ENCODE measurements around the gene TARBP1.
"Not testable (repeated sequence)": the region's sequence is repeated elsewhere in the genome, so short reads cannot be mapped to it uniquely, and the experiment has no call there.

The TARBP1 gene

DNA sequence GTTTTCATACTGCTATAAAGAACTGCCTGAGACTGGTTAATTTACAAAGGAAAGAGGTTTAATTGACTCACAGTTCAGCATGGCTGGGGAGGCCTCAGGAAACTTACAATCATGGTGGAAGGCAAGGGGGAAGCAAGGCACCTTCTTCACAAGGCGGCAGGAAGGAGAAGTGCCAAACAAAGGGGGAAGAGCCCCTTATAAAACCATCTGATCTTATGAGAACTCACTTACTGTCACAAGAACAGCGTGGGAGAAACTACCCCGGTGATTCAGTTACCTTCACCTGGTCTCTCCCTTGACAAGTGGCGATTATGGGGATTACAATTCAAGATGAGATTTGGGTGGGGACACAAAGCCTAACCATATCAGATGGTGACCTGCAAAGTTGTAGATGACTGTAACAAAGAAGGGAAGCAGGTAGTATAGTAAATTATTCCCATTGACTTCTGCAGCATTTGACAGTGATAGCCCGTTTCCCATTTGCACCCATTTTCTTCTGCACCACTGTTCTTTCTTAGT is 99.3 kb downstream of the TARBP1 start:
- not testable (repeated sequence) for DNase-seq

DNA sequence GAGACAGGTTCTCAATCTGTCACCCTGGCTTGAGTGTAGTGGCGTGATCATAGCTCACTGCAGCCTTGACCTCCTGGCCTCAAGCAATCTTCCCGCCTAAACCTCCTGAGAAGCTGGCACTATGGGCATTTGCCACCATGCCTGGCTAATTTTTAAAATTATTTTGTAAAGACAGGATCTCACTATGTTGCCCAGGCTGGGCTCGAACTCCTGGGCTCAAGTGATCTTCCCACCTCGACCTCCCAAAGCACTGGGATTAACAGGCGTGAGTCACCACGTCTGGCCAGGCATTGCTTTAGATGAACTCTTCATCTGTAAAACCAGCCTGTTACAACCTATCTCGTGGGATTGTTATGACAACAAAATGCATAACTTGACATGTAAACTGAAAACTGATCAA is 103.3 kb downstream of the TARBP1 start:
- no peak for DNase-seq

DNA sequence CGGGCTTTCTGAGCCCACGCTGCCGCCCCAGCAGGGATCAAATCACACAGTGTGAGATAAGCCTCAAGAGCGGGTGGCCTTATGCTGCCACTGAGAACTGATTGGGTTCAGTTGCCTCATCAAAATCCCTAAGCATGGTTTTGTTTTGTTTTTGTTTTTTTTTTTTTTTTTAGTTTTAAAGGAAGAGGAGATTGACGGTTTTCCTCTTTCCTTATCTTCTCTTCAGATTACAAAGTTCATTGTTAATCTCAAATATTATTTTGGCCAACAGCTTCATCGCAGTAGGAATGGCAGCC is 105.1 kb downstream of the TARBP1 start:
- no peak for DNase-seq

DNA sequence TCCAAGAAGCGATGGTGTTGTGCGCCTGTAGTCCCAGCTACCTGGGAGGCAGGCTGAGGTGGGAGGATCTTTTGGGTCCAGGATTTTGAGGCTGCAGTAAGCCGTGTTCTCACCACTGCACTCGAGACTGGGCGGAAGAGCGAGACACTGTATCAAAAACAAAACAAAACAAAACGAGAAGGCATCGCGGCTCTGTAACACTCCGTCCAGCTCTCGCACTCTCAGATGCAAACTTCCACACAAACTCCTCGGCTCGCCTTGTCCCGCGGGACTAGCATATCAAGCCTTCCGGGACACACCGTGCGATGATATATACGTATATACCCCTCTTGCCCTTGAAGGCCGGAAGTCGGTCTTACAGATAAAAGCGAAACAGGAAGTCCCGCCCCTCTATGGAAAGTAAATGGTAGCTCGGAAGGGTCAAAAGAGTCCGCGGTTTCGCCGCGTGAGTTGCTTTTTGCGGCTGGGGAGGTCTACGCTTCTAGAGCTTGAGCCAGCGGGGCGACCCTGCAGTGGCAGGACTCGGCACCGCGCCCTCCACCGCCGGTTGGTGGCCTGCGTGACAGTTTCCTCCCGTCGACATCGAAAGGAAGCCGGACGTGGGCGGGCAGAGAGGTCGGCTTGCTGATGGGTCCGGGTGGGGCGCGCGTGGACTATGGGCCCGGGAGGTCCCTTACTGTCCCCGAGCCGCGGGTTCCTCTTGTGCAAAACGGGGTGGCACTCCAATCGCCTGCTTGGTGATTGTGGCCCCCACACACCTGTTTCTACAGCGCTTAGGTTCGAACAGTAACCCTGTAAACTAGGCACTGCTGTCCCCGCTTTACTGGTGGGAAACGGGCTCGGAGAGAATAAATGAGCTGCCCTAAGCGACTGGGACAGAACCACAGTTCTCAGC is 105.7 kb downstream of the TARBP1 start, which contains the start of gene COA6:
Gene COA6, plus strand, starts transcription at position 393 of the 895 bp plus-strand sequence. Its CDS starts 11 bp downstream, at position 404.
- peak; percentile 82 for DNase-seq

DNA sequence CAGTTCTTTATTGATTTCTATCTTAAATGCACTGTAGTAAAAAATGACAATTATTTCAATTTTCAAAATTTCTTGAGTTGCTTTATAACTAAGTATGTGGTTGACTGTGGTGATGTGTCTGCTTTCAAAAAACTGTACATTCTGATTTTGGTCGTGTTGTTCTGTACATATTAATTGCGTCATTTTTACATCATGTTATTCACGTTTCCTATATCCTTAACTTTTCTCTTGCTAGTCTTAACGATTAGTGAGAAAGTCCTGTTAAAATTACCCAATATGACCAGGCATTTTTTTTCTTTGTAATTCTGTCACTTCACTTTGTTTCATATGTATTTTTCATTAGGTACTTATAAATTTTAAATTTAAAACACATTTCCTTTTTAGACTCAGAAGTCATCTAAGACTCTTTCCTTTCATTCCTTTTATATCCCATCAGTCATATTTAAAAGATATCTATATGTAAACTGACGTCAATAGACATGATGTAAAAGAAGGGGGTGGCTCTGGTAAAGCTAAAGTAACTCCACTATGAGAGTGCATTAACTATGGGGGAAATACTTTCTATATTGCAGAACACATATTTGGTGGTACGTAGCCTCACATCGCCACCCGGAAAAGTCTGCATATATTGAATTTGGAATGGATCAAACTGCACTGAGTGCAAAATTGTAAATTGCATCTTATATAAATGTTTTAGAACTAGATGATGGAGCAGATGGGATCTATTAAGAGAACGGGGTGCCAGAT is 106.8 kb downstream of the TARBP1 start:
- DNase-seq: no peak

DNA sequence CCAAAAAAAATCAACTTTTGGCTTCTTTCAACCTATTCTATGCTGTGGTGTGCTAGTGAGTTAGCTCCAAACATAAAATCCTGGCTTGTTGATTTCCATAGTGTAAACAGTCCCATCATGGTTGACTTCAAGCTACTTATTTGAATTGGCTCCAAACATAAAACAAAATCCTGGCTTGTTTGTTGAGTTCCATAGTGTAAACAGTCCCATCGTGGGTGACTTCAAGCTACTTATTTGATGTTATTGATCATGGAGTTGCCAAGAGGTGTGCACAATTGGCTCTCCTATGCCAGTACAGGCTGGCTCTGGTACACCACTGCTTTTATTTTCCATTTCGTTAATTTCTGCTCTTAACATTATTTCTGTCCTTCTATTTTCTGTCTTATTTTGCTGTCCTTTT is 107.6 kb downstream of the TARBP1 start:
- DNase-seq: no peak

DNA sequence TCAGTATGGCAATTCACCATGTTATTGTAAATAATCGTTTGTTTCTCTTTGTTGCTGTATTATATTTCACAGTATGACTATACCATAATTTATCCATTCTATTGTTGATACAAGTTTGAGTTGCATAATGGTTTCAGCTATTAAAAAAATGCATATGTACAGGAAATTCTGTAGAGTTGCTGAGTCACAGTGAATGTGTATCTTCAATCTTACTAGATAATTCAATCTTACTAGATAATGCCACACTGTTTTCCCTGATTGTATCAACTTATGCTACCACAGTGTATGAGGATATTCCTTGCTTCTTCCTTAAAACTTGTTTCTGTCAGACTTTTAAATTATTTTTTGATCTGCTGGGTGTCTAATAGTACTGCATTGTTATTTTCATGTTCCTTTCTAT is 109.2 kb downstream of the TARBP1 start:
- no peak for DNase-seq

DNA sequence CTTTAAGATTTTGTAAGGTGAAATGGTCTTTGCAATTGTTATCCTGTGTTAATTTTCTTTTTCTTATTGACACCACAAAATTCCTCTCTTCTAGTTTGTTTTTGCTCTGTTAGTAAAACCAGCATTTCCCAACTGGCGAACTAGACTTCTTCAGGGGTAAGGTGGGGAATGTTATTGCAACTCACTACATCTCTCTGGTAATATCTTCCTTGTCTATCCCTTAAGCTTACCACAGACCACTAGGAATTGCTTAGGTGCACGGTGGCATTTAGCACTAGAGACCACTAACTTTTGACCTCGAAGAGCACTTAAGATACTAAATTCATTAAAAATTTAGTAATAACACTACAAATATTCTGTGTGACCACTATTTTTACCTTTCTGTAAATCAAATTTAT is 109.9 kb downstream of the TARBP1 start:
- DNase-seq: no peak

DNA sequence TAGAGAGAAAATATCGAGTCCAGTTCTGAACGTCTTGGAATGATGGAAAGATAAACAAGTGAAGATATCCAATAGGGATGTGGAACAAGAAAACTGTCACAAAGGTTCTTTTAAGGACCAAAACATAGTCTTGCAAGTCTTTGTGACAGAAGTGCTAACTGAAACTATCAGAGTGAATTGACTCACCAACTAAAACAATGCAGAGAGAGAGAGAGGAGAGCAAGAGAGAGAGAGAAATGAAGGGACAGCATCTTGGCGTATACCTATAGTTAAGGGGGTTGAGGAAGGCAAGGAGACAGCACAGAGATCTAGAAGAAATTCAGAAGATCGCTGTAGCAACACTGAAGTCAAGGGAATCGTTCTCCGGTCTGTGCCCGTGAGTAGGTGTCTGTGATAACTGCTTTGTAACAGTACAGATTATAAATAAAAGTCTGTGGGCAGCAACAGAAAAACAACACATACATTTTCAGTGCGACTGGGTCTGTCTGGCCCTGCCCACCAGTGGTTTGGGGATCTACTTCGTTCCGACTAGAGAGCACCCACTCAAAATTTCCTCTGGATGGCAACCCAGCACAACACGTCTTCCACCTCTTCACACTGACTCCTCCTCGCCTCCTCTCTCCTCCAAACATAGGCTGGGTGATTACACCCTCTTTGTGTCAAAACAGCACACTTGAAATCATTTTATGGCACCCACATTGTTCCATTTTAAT is 110.5 kb downstream of the TARBP1 start:
- DNase-seq: no peak

DNA sequence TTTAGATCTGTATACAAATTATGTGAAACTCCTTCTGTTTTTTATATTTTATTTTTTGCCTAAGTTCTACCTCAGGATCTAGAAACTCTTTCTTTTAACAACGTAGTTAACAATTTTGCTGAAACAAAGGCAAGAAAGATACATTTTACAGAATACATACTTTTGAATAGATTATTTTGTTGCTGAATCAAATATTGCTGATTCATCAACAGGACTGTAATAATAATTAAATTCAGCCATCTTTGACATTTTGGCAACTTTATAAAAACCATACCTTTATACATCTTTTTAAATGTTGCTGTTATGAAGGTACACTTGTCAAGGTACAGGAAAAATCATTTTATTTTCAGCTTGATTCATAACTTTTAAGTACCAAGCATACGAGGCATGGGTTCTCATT is 116.4 kb downstream of the TARBP1 start:
- no peak for DNase-seq

DNA sequence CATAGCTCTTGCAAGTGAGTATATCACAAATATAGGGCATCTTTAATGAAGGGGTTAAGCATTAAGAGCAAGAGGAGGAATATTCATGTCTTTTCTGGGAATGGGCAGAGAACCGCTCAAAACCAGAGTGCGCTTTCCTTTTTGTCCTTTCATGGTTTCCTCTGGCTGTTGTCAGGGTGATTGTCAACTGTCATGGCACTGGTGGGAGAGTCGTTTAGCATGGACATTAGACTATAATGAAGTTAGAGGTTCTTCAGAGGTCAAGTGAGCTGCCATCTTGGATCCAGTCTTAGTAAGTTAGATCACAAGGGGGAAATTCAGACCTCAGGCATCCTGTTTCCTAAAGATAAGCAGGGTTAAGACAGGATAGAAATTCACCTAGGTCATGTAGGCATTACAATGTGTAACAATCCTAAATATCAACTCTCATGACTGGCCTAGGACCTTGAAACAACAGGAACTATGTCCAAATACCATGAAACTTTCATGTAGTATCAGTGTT is 117.8 kb downstream of the TARBP1 start:
- no peak for DNase-seq

DNA sequence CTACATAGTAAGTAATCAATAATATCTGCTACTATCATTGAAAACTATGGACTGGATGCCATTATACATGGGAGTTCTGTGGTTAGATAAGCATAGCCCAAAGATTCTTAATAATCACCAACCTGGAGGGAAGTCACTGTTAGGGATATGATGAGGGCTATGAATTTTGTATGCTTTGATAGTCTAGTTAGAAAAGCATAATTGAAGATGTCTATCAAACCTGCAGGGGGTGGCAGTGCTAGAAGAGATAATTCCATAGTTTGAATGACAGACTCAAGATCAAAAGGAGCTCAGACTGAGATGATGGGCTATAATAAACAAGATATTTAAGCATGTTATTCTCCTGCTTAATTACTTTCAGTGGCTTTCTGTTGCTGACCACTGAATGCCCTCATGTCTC is 121.1 kb downstream of the TARBP1 start:
- DNase-seq: no peak

DNA sequence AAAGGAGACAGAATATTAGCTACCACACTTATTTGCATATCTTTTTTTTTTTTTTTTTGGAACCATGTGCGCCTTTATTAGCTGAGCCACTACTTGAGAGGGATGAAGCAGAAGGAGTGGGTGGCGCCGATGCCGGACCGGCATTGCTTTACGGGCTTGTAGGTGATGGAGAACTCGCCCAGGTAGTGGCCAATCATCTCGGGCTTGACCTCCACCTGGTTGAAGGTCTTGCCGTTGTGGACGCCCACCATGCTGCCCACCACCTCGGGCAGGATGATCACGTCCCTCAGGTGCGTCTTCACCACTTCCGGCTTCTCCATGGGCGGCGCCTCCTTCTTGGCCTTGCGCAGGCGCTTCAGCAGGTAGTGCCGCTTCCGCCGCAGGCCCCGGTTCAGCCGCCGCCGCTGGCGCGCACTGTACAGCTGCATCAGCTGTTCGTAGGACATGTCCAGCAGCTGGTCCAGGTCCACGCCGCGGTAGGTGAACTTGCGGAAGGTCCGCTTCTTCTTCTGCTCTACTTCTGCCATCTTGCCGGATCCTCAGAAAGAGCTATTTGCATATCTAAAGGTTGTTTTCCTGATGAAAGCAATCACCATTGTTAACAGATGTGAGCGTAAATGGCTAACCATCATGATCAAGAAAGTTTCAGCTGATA is 122.2 kb downstream of the TARBP1 start:
- DNase-seq: peak; percentile 1

DNA sequence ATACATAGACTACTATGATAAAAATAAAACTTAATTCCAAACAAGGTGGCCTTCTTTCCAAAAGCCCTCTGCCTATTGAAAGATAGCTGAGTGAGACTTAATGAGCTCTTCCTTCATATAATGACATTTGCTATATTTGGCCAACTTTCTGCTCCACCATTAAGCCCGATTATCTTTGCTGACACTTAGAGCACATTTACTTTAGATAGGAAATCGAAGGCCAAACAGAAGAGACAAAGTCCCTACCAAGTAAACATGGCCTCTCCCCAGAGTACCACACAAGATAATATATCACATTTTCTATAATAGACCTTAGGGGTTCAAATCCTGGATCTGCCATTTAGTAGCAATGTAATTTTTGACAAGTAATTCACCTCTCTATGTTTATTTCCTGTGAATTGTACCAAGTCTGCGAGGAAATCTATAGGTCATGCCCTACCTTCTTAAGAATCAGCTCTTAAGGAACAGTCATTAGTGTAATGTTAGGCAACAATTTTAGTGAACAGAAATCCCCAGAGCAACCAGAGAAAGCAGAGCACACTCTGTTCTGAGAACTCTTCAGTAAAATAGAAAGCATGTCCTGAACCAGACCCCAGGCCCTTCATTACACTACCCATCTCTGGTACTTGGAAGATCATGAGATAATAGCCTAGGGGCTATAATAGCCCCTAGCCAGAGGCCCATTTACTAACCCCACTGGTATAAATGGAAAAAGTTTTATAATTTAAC is 123.0 kb downstream of the TARBP1 start:
- no peak for DNase-seq

DNA sequence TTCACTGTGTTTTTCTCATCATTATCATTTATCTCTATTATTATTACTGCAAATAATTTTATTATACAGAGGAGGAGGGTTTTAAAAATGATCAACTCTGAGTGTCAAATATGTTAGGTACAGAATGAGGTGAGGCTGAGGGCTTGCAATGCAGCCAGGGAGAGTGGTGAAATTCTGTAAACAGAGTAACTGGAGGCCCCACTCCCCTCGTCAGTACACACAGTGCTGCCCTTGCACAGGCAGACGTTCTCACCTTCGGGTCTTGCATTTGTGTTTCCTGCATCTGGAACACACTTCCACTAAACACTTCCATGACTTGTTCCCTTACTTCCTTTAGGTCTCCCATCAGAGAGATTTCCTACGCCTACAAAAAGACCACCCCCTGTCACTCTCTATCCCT is 130.0 kb downstream of the TARBP1 start:
- no peak for DNase-seq

DNA sequence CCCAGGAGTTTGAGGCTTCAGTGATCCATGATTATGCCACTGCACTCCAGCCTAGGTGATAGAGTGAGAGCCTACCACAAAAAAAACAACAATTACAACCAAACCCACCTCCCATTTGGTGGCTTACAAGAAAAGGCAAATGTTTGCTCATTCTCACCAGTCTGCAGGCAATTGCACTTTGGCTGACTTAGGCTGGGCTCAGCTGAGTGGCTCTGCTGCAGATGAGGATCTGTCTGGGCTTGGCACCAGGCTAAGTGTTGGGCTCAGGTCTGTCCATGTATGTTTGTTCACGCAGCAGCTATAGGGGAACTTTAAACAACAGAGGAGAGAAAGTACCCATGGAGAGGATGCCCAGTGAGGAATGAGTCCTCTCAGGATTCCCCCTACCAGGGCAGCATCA is 133.7 kb downstream of the TARBP1 start:
- no peak for DNase-seq

DNA sequence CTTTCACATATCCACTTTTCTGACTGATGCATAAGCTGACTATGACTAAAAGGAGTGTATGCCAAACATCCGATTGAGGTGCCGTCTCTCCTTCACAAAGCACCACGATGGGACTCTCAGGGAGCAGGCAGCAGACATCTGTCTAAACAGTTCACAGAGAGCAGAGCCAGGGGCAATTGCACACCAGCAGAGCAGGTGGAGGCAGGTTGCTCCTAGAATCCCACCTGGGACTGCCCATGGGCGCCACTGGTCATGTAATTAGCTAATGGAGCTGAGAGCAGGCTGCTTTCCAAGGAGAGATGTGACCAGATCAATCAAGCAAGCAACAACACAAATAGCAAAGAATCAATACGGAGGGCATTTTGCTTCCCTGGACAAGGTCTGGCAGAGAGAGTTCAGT is 136.2 kb downstream of the TARBP1 start:
- no peak for DNase-seq

Data from DMS153 (cell line).